Gastroesophageal sphincter (tissue), 3 donors: ENCODE measurements around the gene CACNA1D.

Source experiments
- POLR2A ChIP-seq, 2 donors: fragments of 450-650 bp; IDR thresholded peaks; one replicate each; pipeline ENCODE4 v1.6.1; 2017; ENCODE audit warnings: antibody characterized with exemption in 2 of 2, mild to moderate bottlenecking in 2 of 2, moderate library complexity in 1 of 2
- POLR2AphosphoS5 ChIP-seq: sonication (generic); formaldehyde crosslinking; IDR thresholded peaks from one replicate; pipeline ENCODE4 v1.6.1; 2017; ENCODE audit warnings: antibody characterized with exemption
- TF ChIP-seq, protein P1 (sequence below), 4 experiments: fragments of 200-600 bp in 2 of 4; fragments of 450-650 bp in 2 of 4; sonication (generic) in 1 of 4; IDR thresholded peaks; one replicate each; pipeline ENCODE4 v1.5.1; 2017 to 2019; ENCODE audit warnings: antibody characterized with exemption in 4 of 4, mild to moderate bottlenecking in 2 of 4, moderate library complexity in 2 of 4

- TF ChIP-seq, protein P1, sequence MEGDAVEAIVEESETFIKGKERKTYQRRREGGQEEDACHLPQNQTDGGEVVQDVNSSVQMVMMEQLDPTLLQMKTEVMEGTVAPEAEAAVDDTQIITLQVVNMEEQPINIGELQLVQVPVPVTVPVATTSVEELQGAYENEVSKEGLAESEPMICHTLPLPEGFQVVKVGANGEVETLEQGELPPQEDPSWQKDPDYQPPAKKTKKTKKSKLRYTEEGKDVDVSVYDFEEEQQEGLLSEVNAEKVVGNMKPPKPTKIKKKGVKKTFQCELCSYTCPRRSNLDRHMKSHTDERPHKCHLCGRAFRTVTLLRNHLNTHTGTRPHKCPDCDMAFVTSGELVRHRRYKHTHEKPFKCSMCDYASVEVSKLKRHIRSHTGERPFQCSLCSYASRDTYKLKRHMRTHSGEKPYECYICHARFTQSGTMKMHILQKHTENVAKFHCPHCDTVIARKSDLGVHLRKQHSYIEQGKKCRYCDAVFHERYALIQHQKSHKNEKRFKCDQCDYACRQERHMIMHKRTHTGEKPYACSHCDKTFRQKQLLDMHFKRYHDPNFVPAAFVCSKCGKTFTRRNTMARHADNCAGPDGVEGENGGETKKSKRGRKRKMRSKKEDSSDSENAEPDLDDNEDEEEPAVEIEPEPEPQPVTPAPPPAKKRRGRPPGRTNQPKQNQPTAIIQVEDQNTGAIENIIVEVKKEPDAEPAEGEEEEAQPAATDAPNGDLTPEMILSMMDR (IDR thresholded peaks at IDR 0.05) = no peak
- no peak for TF ChIP-seq POLR2A (IDR thresholded peaks at IDR 0.05)
- no peak for TF ChIP-seq POLR2AphosphoS5
These were observed 202.2 kb downstream of the CACNA1D start for GRCh38 chr3:53696401-53697172.
